DOHH2 (cell line): ENCODE measurements around the gene STRN4.
"Not testable (repeated sequence)": the region's sequence is repeated elsewhere in the genome, so short reads cannot be mapped to it uniquely, and the experiment has no call there.

Experiments
- H3F3A ChIP-seq: fragments of 200-600 bp; sonication (generic), shearing (Covaris generic); 2 replicates; pipeline ENCODE4 v1.6.0; 2016; ENCODE audit warnings: antibody characterized with exemption, mild to moderate bottlenecking; ENCODE audit not compliant: control insufficient read depth, insufficient read depth
- H3K27ac ChIP-seq: fragments of 200-600 bp; sonication (generic); 2 replicates; pipeline ENCODE4 v1.5.1; 2014; ENCODE audit warnings: low read depth, mild to moderate bottlenecking, low read length, moderate library complexity
- H3K27me3 ChIP-seq: fragments of 200-600 bp; sonication (generic); 2 replicates; pipeline ENCODE4 v1.6.1; 2014; ENCODE audit warnings: mild to moderate bottlenecking, low read length, mixed read lengths; ENCODE audit not compliant: control insufficient read depth
- H3K36me3 ChIP-seq: fragments of 200-600 bp; sonication (generic); 2 replicates; pipeline ENCODE4 v1.6.1; 2014; ENCODE audit warnings: mild to moderate bottlenecking, low read length, moderate library complexity, mixed read lengths; ENCODE audit not compliant: control insufficient read depth
- H3K4me1 ChIP-seq: fragments of 200-600 bp; sonication (generic); 2 replicates; pipeline ENCODE4 v1.6.1; 2014; ENCODE audit warnings: mild to moderate bottlenecking, low read length, mixed read lengths; ENCODE audit not compliant: control insufficient read depth
- H3K4me2 ChIP-seq: fragments of 200-600 bp; sonication (generic); 2 replicates; pipeline ENCODE4 v1.6.0; 2014; ENCODE audit warnings: mild to moderate bottlenecking, low read length, moderate library complexity
- H3K4me3 ChIP-seq: fragments of 200-600 bp; sonication (generic); 2 replicates; pipeline ENCODE4 v1.5.1; 2014; ENCODE audit warnings: mild to moderate bottlenecking, low read length, mixed read lengths
- H3K79me2 ChIP-seq: fragments of 200-600 bp; sonication (generic); 2 replicates; pipeline ENCODE4 v1.6.1; 2014; ENCODE audit warnings: mild to moderate bottlenecking, low read length, mixed read lengths; ENCODE audit not compliant: control insufficient read depth
- H3K9me2 ChIP-seq: fragments of 200-600 bp; sonication (generic); replicated peaks from 2 replicates; pipeline ENCODE4 v1.6.1; 2014; ENCODE audit warnings: mild to moderate bottlenecking, low read length, mixed read lengths; ENCODE audit not compliant: control insufficient read depth
- H3K9me3 ChIP-seq: fragments of 200-600 bp; sonication (generic); 2 replicates; pipeline ENCODE4 v1.6.1; 2014; ENCODE audit warnings: antibody characterized with exemption, low read length, mixed read lengths; ENCODE audit not compliant: control insufficient read depth, insufficient read depth
- H4K20me1 ChIP-seq: fragments of 200-600 bp; sonication (generic); 2 replicates; pipeline ENCODE4 v1.6.0; 2014; ENCODE audit warnings: low read depth, mild to moderate bottlenecking, antibody characterized with exemption, low read length, moderate library complexity; ENCODE audit not compliant: control insufficient read depth, insufficient read depth
- CTCF ChIP-seq: fragments of 200-600 bp; sonication (generic); IDR thresholded peaks from one replicate; pipeline ENCODE4 v1.5.1; 2014; ENCODE audit warnings: antibody characterized with exemption, mild to moderate bottlenecking, low read depth, low read length; ENCODE audit not compliant: poor library complexity, severe bottlenecking
- EZH2phosphoT487 ChIP-seq: fragments of 200-600 bp; sonication (generic); IDR thresholded peaks from 2 replicates; pipeline ENCODE4 v1.6.1; 2017; ENCODE audit warnings: borderline replicate concordance, mild to moderate bottlenecking, antibody characterized with exemption, low read length, moderate library complexity, mixed read lengths

Gene STRN4

GRCh38 chr19:46761418-46761831, 15.2 kb upstream of the STRN4 start:
- H3K36me3 ChIP-seq, result peaks cover 14% of the 10 kb centered on the region
- H3K9me3 ChIP-seq, result no peaks in the 10 kb centered on the region
- H3K9me2 ChIP-seq, result no peaks in the 10 kb centered on the region
- H3K27me3 ChIP-seq, result no peaks in the 10 kb centered on the region
- no peak overlapping the region for H3K4me2 ChIP-seq
- TF ChIP-seq CTCF, result no peak
- TF ChIP-seq EZH2phosphoT487, result no peak
- no peaks in the 10 kb centered on the region; the same call in 1 of the 2 replicates for H4K20me1 ChIP-seq
- H3K79me2 ChIP-seq, result no peaks in the 10 kb centered on the region
- H3K27ac ChIP-seq, result no peak overlapping the region
- H3F3A ChIP-seq, result no peaks in the 10 kb centered on the region
- H3K4me3 ChIP-seq, result no peak overlapping the region
- H3K4me1 ChIP-seq, result peaks cover 3% of the 10 kb centered on the region; the same call in 1 of the 2 replicates

GRCh38 chr19:46760897-46761296, 14.6 kb upstream of the STRN4 start:
- H4K20me1 ChIP-seq, H3K27me3 ChIP-seq, H3K4me3 ChIP-seq, H3K27ac ChIP-seq, H3K4me1 ChIP-seq, H3K9me3 ChIP-seq, H3F3A ChIP-seq, H3K79me2 ChIP-seq, H3K4me2 ChIP-seq, H3K9me2 ChIP-seq: not testable (repeated sequence)
- peaks cover 15% of the 10 kb centered on the region for H3K36me3 ChIP-seq

DNA sequence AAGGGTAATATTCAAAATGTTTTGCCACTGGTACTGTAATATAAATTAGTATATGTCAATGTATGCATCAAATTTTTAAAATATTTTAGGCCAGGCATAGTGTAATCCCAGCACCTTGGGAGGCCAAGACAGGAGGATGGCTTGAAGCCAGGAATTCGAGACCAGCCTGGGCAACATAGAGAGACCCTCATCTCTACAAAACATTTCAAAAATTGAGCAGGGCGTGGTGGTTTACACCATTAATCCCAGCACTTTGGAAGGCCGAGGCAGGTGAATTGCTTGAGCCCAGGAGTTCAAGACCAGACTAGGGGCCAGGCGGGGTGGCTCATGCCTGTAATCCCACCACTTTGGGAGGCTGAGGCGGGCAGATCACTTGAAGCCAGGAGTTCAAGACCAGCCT, 14.1 kb upstream of the STRN4 start:
- Histone ChIP-seq H3K9me2 (no peaks in the 10 kb centered on the region), H3K36me3 (peaks cover 15% of the 10 kb centered on the region), H3K4me3 (no peak overlapping the region), H4K20me1 (no peaks in the 10 kb centered on the region; the same call in 1 of the 2 replicates), H3K4me2 (no peak overlapping the region), H3K27ac (no peak overlapping the region), H3K27me3 (no peaks in the 10 kb centered on the region), H3F3A (no peaks in the 10 kb centered on the region), H3K9me3 (no peaks in the 10 kb centered on the region), H3K4me1 (peaks cover 3% of the 10 kb centered on the region; the same call in 1 of the 2 replicates), H3K79me2 (no peaks in the 10 kb centered on the region)
- TF ChIP-seq EZH2phosphoT487 (no peak), CTCF (no peak)

- H3K4me2 ChIP-seq, result no peak overlapping the region
- no peaks in the 10 kb centered on the region for H3K27me3 ChIP-seq
- H3K4me3 ChIP-seq, result no peak overlapping the region
- H3F3A ChIP-seq, result peaks cover 2% of the 10 kb centered on the region; the same call in 1 of the 2 replicates
- no peaks in the 10 kb centered on the region for H3K9me2 ChIP-seq
- peaks cover 15% of the 10 kb centered on the region for H3K36me3 ChIP-seq
- no peaks in the 10 kb centered on the region for H3K79me2 ChIP-seq
- peaks cover 3% of the 10 kb centered on the region; the same call in 1 of the 2 replicates for H3K4me1 ChIP-seq
- no peak overlapping the region for H3K27ac ChIP-seq
- no peaks in the 10 kb centered on the region for H3K9me3 ChIP-seq
- no peaks in the 10 kb centered on the region; the same call in 1 of the 2 replicates for H4K20me1 ChIP-seq
- TF ChIP-seq EZH2phosphoT487 (no peak), CTCF (no peak)
Observed at GRCh38 chr19:46759817-46760333, 13.6 kb upstream of the STRN4 start.
